ENCODE data around the gene PHRF1.

DNA sequence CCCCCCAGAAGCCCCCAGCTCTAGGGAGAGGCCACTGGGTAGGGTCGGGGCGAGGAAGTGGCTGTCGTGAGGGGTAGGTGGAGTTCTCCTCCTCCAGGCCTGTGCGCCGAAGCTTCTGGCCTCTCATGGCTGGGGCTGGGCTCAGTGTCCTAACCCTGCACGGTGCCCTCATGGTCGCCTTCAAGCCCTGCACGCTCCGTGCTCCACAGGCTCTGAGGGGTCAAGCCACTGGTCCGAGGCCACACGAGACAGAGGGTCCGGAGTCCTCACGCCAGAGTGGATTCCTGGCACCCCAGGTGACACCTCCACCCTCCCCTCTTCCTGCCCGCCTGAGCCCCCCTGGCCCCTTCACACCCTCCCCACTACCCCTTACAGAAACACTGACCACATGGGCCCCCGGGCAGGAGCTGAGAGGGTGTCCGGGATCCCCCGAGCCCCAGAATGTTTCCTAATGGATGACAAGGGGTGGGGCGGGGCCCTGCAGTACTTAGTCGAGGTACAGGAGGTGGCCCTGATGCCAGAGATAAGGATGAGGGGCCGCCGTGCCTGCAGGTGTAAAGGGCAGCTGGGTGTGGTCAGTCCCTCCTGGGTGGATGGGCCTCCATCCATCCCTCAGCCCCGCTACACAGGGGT lies 49.5 kb downstream of the PHRF1 start:
- no peak for TF ChIP-seq POLR2A (IDR thresholded peaks at IDR 0.05)
- TF ChIP-seq, protein P1, sequence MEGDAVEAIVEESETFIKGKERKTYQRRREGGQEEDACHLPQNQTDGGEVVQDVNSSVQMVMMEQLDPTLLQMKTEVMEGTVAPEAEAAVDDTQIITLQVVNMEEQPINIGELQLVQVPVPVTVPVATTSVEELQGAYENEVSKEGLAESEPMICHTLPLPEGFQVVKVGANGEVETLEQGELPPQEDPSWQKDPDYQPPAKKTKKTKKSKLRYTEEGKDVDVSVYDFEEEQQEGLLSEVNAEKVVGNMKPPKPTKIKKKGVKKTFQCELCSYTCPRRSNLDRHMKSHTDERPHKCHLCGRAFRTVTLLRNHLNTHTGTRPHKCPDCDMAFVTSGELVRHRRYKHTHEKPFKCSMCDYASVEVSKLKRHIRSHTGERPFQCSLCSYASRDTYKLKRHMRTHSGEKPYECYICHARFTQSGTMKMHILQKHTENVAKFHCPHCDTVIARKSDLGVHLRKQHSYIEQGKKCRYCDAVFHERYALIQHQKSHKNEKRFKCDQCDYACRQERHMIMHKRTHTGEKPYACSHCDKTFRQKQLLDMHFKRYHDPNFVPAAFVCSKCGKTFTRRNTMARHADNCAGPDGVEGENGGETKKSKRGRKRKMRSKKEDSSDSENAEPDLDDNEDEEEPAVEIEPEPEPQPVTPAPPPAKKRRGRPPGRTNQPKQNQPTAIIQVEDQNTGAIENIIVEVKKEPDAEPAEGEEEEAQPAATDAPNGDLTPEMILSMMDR (IDR thresholded peaks at IDR 0.05) = no peak
